SK-N-SH (cell line): ENCODE results near the gene MYORG. TPM values are rescaled to one million over a fixed set of nuclear protein-coding genes. Genes with fewer than 3 reads are reported as not detected.

Source experiments
- CTCF ChIA-PET: fragments of 300-600, 350-600 bp; formaldehyde crosslinking; extraction: SDS; loops from one replicate; lab custom pipeline; 2021; lab: Yijun Ruan, JAX
- POLR2A ChIA-PET: fragments of 350-600 bp; sonication (Branson Sonifier 250); formaldehyde crosslinking; extraction: SDS; loops from one replicate; lab custom pipeline; 2020; ENCODE audit warnings: antibody characterized with exemption, inconsistent platforms; lab: Yijun Ruan, JAX
- DNase-seq: peaks from one replicate; pipeline ENCODE4 v3.0.0; 2012
- H2AFZ ChIP-seq: fragments of 200-600 bp; sonication (generic); 2 replicates; pipeline ENCODE4 v1.8.1; 2016; ENCODE audit warnings: antibody characterized with exemption, mild to moderate bottlenecking, low read depth
- H3F3A ChIP-seq: fragments of 200-600 bp; sonication (generic); replicated peaks from 2 replicates; pipeline ENCODE3; 2016; ENCODE audit warnings: antibody characterized with exemption, mild to moderate bottlenecking; ENCODE audit not compliant: insufficient read depth
- H3K27ac ChIP-seq, 2 experiments: fragments of 200-500 bp in 1 of 2; fragments of 200-600 bp in 1 of 2; sonication (Bioruptor generic) in 1 of 2; sonication (generic), shearing (Covaris generic) in 1 of 2; 2 replicates each; pipeline versions ENCODE4 v1.5.1 to v1.6.1; 2014 to 2016; ENCODE audit warnings: low read depth in 2 of 2, inconsistent platforms in 1 of 2, low read length in 1 of 2, mild to moderate bottlenecking in 1 of 2, mixed read lengths in 1 of 2
- H3K27me3 ChIP-seq: fragments of 200-600 bp; sonication (generic), shearing (Covaris generic); 2 replicates; pipeline ENCODE4 v1.6.1; 2016; ENCODE audit warnings: mixed run types; ENCODE audit not compliant: insufficient read depth
- H3K36me3 ChIP-seq, 2 experiments: fragments of 200-500 bp in 1 of 2; fragments of 200-600 bp in 1 of 2; sonication (Bioruptor generic) in 1 of 2; sonication (generic) in 1 of 2; replicated peaks in 1 of 2; 2 replicates each; pipeline versions ENCODE3 to v1.5.1; 2014 to 2016; ENCODE audit warnings: low read length in 1 of 2, mild to moderate bottlenecking in 1 of 2; ENCODE audit not compliant: insufficient read depth in 2 of 2, control insufficient read depth in 1 of 2
- H3K4me1 ChIP-seq, 2 experiments: fragments of 200-500 bp in 1 of 2; fragments of 200-600 bp in 1 of 2; sonication (Bioruptor generic) in 1 of 2; sonication (generic), shearing (Covaris generic) in 1 of 2; 2 replicates each; pipeline versions ENCODE4 v1.5.1 to v1.6.1; 2014 to 2016; ENCODE audit warnings: low read depth in 1 of 2, low read length in 1 of 2, mixed run types in 1 of 2; ENCODE audit not compliant: insufficient read depth in 2 of 2, control insufficient read depth in 1 of 2
- H3K4me2 ChIP-seq: fragments of 200-600 bp; sonication (generic), shearing (Covaris generic); 2 replicates; pipeline ENCODE4 v1.6.1; 2017; ENCODE audit warnings: mixed run types
- H3K4me3 ChIP-seq, 2 experiments: fragments of 200-500 bp in 1 of 2; fragments of 200-600 bp in 1 of 2; sonication (Bioruptor generic) in 1 of 2; sonication (generic), shearing (Covaris generic) in 1 of 2; 2 replicates each; pipeline versions ENCODE4 v1.5.1 to v1.8.1; 2014 to 2016; ENCODE audit warnings: low read depth in 2 of 2, inconsistent platforms in 1 of 2, low read length in 1 of 2, mild to moderate bottlenecking in 1 of 2, mixed read lengths in 1 of 2, moderate library complexity in 1 of 2
- H3K79me2 ChIP-seq: fragments of 200-600 bp; sonication (generic); 2 replicates; pipeline ENCODE4 v1.8.1; 2017; ENCODE audit warnings: mild to moderate bottlenecking; ENCODE audit not compliant: insufficient read depth
- H3K9ac ChIP-seq: fragments of 200-600 bp; sonication (generic); 2 replicates; pipeline ENCODE4 v1.6.1; 2017; ENCODE audit warnings: mixed run types
- H3K9me2 ChIP-seq: fragments of 200-600 bp; sonication (generic); 2 replicates; pipeline ENCODE4 v1.6.1; 2017; ENCODE audit warnings: mixed run types
- H3K9me3 ChIP-seq: fragments of 200-600 bp; sonication (generic); 2 replicates; pipeline ENCODE4 v1.6.1; 2017; ENCODE audit warnings: mixed run types, mild to moderate bottlenecking, moderate library complexity
- H4K20me1 ChIP-seq: fragments of 200-600 bp; sonication (generic); 2 replicates; pipeline ENCODE4 v1.6.1; 2017; ENCODE audit warnings: mild to moderate bottlenecking, mixed run types; ENCODE audit not compliant: insufficient read depth
- CHD2 ChIP-seq: fragments of 150-350 bp; IDR thresholded peaks from 2 replicates; pipeline ENCODE4 v1.6.1; 2018; ENCODE audit warnings: low read length; ENCODE audit not compliant: partially characterized antibody
- CTCF ChIP-seq: fragments of 200-600 bp; sonication (generic); IDR thresholded peaks from 2 replicates; pipeline ENCODE4 v1.6.1; 2017; ENCODE audit warnings: antibody characterized with exemption, mild to moderate bottlenecking, moderate library complexity
- FOXJ3 ChIP-seq: sonication (generic); formaldehyde crosslinking; IDR thresholded peaks from 2 replicates; pipeline ENCODE4 v1.5.1; 2020; ENCODE audit warnings: mild to moderate bottlenecking, missing genetic modification reagents
- FOXM1 ChIP-seq: IDR thresholded peaks from 2 replicates; pipeline ENCODE4 v1.4.0; 2012; ENCODE audit warnings: low read depth, mild to moderate bottlenecking
- GABPA ChIP-seq: IDR thresholded peaks from 2 replicates; pipeline ENCODE4 v1.4.0; 2012; ENCODE audit warnings: low read depth, mild to moderate bottlenecking
- GATA2 ChIP-seq: sonication (generic); formaldehyde crosslinking; IDR thresholded peaks from 2 replicates; pipeline ENCODE4 v1.5.0; 2020; ENCODE audit warnings: mild to moderate bottlenecking, missing genetic modification reagents
- JUND ChIP-seq: IDR thresholded peaks from 2 replicates; pipeline ENCODE4 v1.4.0; 2012
- NFIC ChIP-seq: IDR thresholded peaks from 2 replicates; pipeline ENCODE4 v1.4.0; 2012; ENCODE audit warnings: borderline replicate concordance
- PBX3 ChIP-seq: IDR thresholded peaks from 2 replicates; pipeline ENCODE4; 2012
- RFX5 ChIP-seq: IDR thresholded peaks from 2 replicates; pipeline ENCODE4 v1.6.1; 2012; ENCODE audit warnings: mild to moderate bottlenecking, improper control_type of control experiment, low read length
- TAF1 ChIP-seq: IDR thresholded peaks from 2 replicates; pipeline ENCODE4 v1.6.1; 2012; ENCODE audit warnings: low read depth, mild to moderate bottlenecking, low read length, moderate library complexity, borderline replicate concordance
- TCF12 ChIP-seq: IDR thresholded peaks from 2 replicates; pipeline ENCODE4 v1.4.0; 2012
- TEAD4 ChIP-seq: IDR thresholded peaks from 2 replicates; pipeline ENCODE4 v1.4.0; 2012; ENCODE audit warnings: mild to moderate bottlenecking, borderline replicate concordance; ENCODE audit not compliant: insufficient read depth
- USF2 ChIP-seq: fragments of 150-350 bp; IDR thresholded peaks from 2 replicates; pipeline ENCODE4 v1.6.1; 2017; ENCODE audit warnings: antibody characterized with exemption, low read length, low read depth, borderline replicate concordance
- YY1 ChIP-seq: IDR thresholded peaks from 2 replicates; pipeline ENCODE4 v1.4.0; 2012; ENCODE audit warnings: low read depth, mild to moderate bottlenecking
- WGBS: methylation state at CpG from one replicate; pipeline ENCODE4 v1.1.6; 2017; ENCODE audit warnings: low lambda C conversion rate; 5-methylcytosine and 5-hydroxymethylcytosine counted together
- polyA plus RNA-seq, 3 experiments: library from polyadenylated mRNA; depleted of rRNA; stranded (reverse); fragments of >200 nt; gene quantifications; 2 replicates each; pipeline ENCODE4 v1.2.3, GENCODE V29; 2012
- TF ChIP-seq, protein P1 (sequence below): fragments of 150-350 bp; IDR thresholded peaks from 2 replicates; pipeline ENCODE4 v1.6.1; 2016; ENCODE audit warnings: mild to moderate bottlenecking, low read depth, low read length

The MYORG gene
- polyA plus RNA-seq, 1 of the 3 experiments (the other 2 are of a cell fraction): 1.1 TPM

- Histone ChIP-seq H2AFZ (no peak overlapping the region; the same call in 1 of the 2 replicates), H3K4me2 (peak overlapping the region; percentile 78), H3K9ac (no peak overlapping the region), H3K27ac (no peak overlapping the region), H4K20me1 (no peaks in the 10 kb centered on the region), H3K36me3 (no peaks in the 10 kb centered on the region), H3F3A (peaks cover 4% of the 10 kb centered on the region), H3K9me3 (no peaks in the 10 kb centered on the region), H3K4me3 (peak overlapping the region; percentile 46 to 58; a peak in 3 of 4 replicates), H3K79me2 (no peaks in the 10 kb centered on the region), H3K9me2 (no peaks in the 10 kb centered on the region), H3K4me1 (peaks cover 7 to 12% of the 10 kb centered on the region in 2 experiments; a peak in 2 of 4 replicates), H3K27me3 (no peaks in the 10 kb centered on the region)
- ChIA-PET POLR2A (no interaction called here), CTCF (interaction anchor here (1.5 to 1.9 kb wide), 3 partner anchors 119 to 210 kb away, joined by 4 to 5 read pairs (median 4); no protein-coding TSS in a partner anchor)
- TF ChIP-seq RFX5 (no peak), PBX3 (no peak), YY1 (no peak), FOXM1 (no peak), CHD2 (no peak), TCF12 (no peak), GABPA (no peak), USF2 (no peak), TAF1 (no peak), FOXJ3 (CRISPR knock-in tag) (no peak), JUND (no peak), TEAD4 (no peak), NFIC (no peak), CTCF (no peak), GATA2 (CRISPR knock-in tag) (no peak)
- TF ChIP-seq, protein P1, sequence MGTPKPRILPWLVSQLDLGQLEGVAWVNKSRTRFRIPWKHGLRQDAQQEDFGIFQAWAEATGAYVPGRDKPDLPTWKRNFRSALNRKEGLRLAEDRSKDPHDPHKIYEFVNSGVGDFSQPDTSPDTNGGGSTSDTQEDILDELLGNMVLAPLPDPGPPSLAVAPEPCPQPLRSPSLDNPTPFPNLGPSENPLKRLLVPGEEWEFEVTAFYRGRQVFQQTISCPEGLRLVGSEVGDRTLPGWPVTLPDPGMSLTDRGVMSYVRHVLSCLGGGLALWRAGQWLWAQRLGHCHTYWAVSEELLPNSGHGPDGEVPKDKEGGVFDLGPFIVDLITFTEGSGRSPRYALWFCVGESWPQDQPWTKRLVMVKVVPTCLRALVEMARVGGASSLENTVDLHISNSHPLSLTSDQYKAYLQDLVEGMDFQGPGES: no peak
- 86% methylated on average over 14 of the region's 17 CpGs for WGBS
- no peak for DNase-seq
Observed at GRCh38 chr9:34381323-34381722, 4.6 kb upstream of the MYORG start.
